SJSA1 (cell line): Measurements from ENCODE around the gene SSC4D. TPM values are rescaled to one million over a fixed set of nuclear protein-coding genes. Genes with fewer than 3 reads are reported as not detected.
"Not testable (repeated sequence)": the region's sequence is repeated elsewhere in the genome, so short reads cannot be mapped to it uniquely, and the experiment has no call there.

ENCODE experiments used
- DNase-seq, 2 experiments: peaks; one replicate each; pipeline ENCODE4 v3.0.0-alpha.2; 2015 to 2020; ENCODE audit warnings: low spot score in 2 of 2, low read depth in 1 of 2
- H3K27ac ChIP-seq: fragments of 250-450 bp; sonication (Bioruptor Pico); 2 replicates; pipeline ENCODE4 v1.5.1; 2020; ENCODE audit warnings: mild to moderate bottlenecking, moderate library complexity
- H3K27me3 ChIP-seq: fragments of 250-450 bp; sonication (Bioruptor Pico); replicated peaks from 2 replicates; pipeline ENCODE4 v1.5.1; 2020; ENCODE audit warnings: mild to moderate bottlenecking, moderate library complexity
- H3K36me3 ChIP-seq: fragments of 250-450 bp; sonication (Bioruptor Pico); 2 replicates; pipeline ENCODE4 v1.5.1; 2020; ENCODE audit warnings: mild to moderate bottlenecking
- H3K4me1 ChIP-seq: fragments of 250-450 bp; sonication (Bioruptor Pico); replicated peaks from 2 replicates; pipeline ENCODE4 v1.6.1; 2021; ENCODE audit warnings: mild to moderate bottlenecking
- H3K4me3 ChIP-seq: fragments of 250-450 bp; sonication (Bioruptor Pico); 2 replicates; pipeline ENCODE4 v1.5.1; 2020; ENCODE audit warnings: mild to moderate bottlenecking
- H3K9me3 ChIP-seq: fragments of 250-450 bp; sonication (Bioruptor Pico); replicated peaks from 2 replicates; pipeline ENCODE4 v1.5.1; 2020; ENCODE audit warnings: mild to moderate bottlenecking
- total RNA-seq: library from RNA; depleted of rRNA; stranded (reverse); fragments of >200 nt; shearing (Covaris generic); gene quantifications from 2 replicates; pipeline ENCODE4 v1.2.3, GENCODE V29; 2014

Gene SSC4D
- total RNA-seq, 1 experiment from 2014 or later = 0.34 TPM

GRCh38 chr7:76405738-76406137 is 3.8 kb downstream of the SSC4D start:
- no peaks in the 10 kb centered on the region for H3K9me3 ChIP-seq
- H3K4me3 ChIP-seq = no peak overlapping the region
- H3K4me1 ChIP-seq = no peaks in the 10 kb centered on the region
- no peak for DNase-seq
- H3K36me3 ChIP-seq = no peaks in the 10 kb centered on the region
- H3K27ac ChIP-seq = no peak overlapping the region
- H3K27me3 ChIP-seq = no peaks in the 10 kb centered on the region

DNA sequence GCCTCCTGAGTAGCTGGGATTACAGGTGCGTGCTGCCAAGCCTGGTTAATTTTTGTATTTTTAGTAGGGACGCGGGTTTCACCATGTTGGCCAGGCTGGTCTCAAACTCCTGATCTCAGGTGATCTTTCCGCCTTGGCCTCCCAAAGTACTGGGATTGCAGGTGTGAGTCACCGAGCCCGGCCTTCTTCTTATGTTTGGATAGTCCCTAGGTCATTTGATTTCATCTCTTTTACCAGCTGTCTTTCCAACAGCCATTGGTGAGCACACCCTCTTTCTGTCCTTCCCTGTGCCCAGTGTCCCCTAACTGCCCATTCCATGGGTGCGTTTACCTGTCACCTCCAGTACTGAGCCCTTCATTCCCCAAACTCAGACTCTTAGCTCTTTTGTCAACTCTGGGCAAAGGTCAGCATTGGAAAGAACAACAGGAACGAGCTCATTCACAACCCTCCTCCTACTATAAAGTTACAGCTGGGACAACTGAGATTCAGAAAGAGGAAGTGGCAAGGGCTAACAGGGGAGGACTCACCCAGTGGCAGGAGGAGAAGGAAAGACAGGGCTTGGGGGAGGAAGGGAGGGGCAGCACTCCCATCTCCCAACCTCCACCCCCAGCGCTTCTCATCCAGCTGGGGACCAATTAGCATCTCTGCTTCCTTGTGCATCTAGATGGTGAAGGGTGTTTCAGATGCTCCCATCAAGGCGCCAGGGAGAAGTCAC is 5.6 kb downstream of the SSC4D start:
- Histone ChIP-seq H3K4me3 (no peak overlapping the region), H3K4me1 (no peaks in the 10 kb centered on the region), H3K36me3 (no peaks in the 10 kb centered on the region), H3K27me3 (no peaks in the 10 kb centered on the region), H3K9me3 (no peaks in the 10 kb centered on the region), H3K27ac (no peak overlapping the region)
- no peak for DNase-seq

GRCh38 chr7:76403097-76403496 is 6.4 kb downstream of the SSC4D start:
- not testable (repeated sequence) for H3K36me3 ChIP-seq, DNase-seq, H3K4me1 ChIP-seq, H3K4me3 ChIP-seq, H3K9me3 ChIP-seq, H3K27me3 ChIP-seq, H3K27ac ChIP-seq

DNA sequence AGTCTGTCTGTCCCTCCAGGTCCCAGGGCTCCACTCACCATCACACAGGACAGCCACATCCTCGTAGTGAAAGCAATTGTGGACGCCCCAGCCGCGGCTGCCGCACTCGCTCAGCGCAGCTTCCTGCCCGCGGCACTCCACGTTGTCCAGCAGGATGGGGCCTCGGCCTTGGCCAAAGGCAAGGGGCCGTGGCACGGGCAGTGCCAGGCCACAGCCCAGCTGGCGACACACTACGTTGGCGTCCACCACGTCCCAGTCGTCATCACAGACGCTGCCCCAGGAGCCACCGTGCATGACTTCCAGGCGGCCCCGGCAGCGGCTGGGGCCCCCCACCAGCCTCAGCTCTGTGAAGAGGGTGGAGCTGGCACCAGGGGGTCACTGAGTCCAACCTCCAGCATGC is 9.2 kb downstream of the SSC4D start:
- H3K4me1 ChIP-seq = peaks cover 10% of the 10 kb centered on the region
- no peaks in the 10 kb centered on the region for H3K27me3 ChIP-seq
- H3K4me3 ChIP-seq = no peak overlapping the region
- H3K27ac ChIP-seq = no peak overlapping the region
- H3K36me3 ChIP-seq = no peaks in the 10 kb centered on the region
- H3K9me3 ChIP-seq = no peaks in the 10 kb centered on the region
- DNase-seq = no peak

DNA sequence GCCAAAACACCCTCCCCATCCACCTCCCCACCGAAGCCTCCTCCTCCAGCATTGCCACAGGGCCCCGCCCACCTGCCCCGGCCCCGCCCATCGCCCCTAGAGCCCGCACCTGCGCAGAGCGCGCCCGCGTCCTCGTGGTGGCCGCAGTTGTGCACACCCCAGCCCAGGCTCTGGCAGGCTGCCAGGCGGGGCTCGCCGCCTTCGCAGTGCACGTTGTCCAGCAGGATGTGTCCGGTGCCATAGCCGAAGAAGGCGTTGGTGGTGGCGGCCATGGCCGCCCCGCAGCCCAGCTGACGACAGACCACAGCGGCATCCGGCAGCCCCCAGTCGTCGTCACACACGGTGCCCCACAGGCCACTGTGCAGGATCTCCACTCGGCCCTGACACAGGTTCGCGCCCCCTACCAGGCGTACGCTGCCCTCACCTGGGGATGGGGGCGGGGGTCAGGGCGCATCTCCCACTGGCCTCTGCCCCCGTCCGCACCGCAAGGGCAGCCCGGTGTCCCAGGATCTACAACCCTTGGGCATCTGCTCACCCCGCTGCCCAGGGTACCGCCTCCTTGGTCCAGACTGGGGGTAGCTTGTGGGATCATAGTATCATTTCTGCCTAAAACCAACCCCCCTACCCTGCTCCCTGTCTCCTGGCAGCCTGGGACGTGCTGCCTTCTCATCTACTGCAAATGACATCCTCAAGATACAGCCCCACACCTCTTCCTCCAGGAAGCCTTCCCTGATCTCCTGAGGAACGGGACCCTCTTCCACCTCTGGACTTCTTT is 11.9 kb downstream of the SSC4D start:
- H3K27me3 ChIP-seq = no peaks in the 10 kb centered on the region
- H3K4me1 ChIP-seq = peaks cover 25% of the 10 kb centered on the region
- 0 out of 2 replicates have a peak, but pooled peaks cover 2% of the 10 kb centered on the region for H3K9me3 ChIP-seq
- H3K36me3 ChIP-seq = no peaks in the 10 kb centered on the region
- peak overlapping the region; percentile 23 for H3K4me3 ChIP-seq
- peak in 1 of 2 experiments; percentile 74 for DNase-seq
- H3K27ac ChIP-seq = no peak overlapping the region

DNA sequence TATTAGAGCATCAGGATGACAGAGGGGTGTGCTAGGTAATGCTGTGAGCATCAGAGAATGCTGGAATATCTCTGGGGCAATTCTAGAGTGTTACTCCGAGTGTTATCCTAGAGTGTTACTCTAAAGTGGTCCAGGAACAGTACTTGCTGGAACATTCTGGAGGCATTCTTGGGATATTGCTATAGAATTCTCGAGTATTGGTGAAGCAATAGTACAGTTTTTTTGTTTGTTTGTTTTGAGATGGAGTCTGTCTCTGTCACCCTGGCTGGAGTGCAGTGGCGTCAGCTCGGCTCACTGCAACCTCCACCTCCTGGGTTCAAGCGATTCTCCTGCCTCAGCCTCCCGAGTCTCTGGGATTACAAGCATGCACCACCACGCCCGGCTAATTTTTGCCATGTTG is 12.6 kb downstream of the SSC4D start:
- peaks cover 26% of the 10 kb centered on the region for H3K4me1 ChIP-seq
- H3K36me3 ChIP-seq = no peaks in the 10 kb centered on the region
- no peak overlapping the region for H3K4me3 ChIP-seq
- DNase-seq = no peak
- no peaks in the 10 kb centered on the region for H3K27me3 ChIP-seq
- no peak overlapping the region for H3K27ac ChIP-seq
- H3K9me3 ChIP-seq = 0 out of 2 replicates have a peak, but pooled peaks cover 2% of the 10 kb centered on the region

DNA sequence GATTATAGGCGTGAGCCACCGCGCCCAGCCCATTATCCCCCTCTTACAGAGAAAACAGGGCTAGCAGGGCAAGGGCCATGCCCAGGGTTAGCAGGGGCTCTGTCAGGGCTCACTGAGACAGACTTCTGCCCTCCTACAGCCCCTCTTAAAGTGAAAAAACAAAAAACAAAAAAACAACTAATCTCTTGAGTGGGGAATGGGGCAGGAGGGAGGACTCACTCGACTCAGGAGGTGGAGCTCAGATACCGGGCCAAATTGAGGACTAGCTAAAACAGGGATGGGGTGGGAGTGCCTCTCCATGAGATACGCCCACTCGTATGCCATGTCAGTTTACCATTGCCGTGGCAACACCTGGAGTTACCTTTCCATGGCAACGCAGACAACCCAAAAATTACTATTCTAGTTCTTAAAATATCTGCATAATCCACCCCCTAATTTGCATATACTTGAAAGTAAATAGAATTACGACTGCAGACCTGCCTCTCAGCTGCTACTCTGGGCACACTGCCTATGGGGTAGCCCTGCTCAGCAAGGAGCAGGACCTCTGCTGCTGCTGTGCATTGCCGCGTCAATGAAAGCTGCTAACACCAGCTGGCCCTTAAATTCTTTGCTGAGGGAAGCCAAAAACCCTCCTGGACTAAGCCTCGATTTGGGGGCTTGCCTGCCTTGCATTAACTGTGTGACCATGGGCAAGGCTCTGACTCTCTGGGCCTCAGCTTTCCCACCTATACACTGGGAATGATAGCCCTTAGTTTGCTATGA is 13.4 kb downstream of the SSC4D start:
- H3K4me3 ChIP-seq = no peak overlapping the region
- H3K27me3 ChIP-seq = no peaks in the 10 kb centered on the region
- 0 out of 2 replicates have a peak, but pooled peaks cover 2% of the 10 kb centered on the region for H3K9me3 ChIP-seq
- no peak for DNase-seq
- no peaks in the 10 kb centered on the region for H3K36me3 ChIP-seq
- peaks cover 26% of the 10 kb centered on the region for H3K4me1 ChIP-seq
- H3K27ac ChIP-seq = no peak overlapping the region

GRCh38 chr7:76395605-76395964 is 13.9 kb downstream of the SSC4D start:
- not testable (repeated sequence) for H3K27me3 ChIP-seq, H3K4me3 ChIP-seq, H3K27ac ChIP-seq, H3K9me3 ChIP-seq, H3K36me3 ChIP-seq, DNase-seq
- peaks cover 26% of the 10 kb centered on the region for H3K4me1 ChIP-seq

DNA sequence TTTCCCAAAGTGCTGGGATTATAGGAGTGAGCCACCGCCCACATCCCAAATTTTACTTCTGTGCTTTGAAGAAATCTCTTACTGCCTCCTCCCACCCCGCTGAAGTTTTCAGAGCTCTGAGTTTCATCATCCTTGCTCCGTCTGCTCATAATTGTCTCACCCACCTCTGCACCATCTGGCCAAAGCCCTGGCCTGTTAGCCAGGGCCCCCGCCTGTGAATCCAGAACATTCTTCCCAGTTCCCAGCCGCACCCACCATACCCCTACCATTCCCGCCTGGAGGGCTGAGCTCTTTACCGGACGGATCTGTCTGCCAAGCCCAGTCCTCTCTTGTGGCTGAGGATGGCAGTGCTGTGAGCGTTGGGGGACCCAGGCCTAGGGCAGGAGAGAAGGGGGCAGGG is 14.5 kb downstream of the SSC4D start:
- Histone ChIP-seq H3K4me3 (no peak overlapping the region), H3K27me3 (no peaks in the 10 kb centered on the region), H3K4me1 (peaks cover 26% of the 10 kb centered on the region), H3K27ac (no peak overlapping the region), H3K36me3 (no peaks in the 10 kb centered on the region), H3K9me3 (0 out of 2 replicates have a peak, but pooled peaks cover 2% of the 10 kb centered on the region)
- no peak for DNase-seq

- Histone ChIP-seq H3K9me3 (0 out of 2 replicates have a peak, but pooled peaks cover 2% of the 10 kb centered on the region), H3K27ac (peak overlapping the region; percentile 47; the same call in 1 of the 2 replicates), H3K4me1 (peaks cover 33% of the 10 kb centered on the region), H3K4me3 (peak overlapping the region; percentile 63), H3K36me3 (no peaks in the 10 kb centered on the region), H3K27me3 (no peaks in the 10 kb centered on the region)
- peak; percentile 88 to 94 for DNase-seq
Observed at GRCh38 chr7:76393116-76394031, 16.1 kb downstream of the SSC4D start.

DNA sequence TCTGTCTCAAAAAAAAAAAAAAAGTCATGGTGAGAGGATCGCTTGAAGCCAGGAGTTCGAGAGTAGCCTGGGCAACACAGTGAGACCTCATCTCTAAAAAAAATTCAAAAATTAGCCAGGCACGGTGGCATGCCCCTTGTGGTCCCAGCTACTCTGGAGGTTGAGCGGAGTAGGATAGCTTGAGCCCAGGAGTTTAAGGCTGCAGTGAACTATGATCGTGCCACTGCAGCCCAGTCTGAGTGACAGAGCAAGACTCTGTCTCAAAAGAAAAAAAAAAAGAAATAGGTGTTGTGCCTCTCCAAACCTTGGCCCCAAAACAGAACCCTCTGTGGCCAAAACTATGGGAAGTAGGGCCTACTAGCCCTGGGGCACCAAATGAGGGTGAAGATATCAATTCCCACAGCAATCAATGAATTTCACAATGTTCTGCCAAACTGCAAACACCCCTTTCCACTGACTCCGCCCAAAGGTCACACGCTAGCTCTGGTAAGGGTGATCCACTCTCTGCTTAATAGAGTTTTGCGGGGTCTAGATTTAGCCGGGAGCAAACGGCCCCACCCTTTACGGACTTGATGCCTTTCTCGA is 16.9 kb downstream of the SSC4D start:
- Histone ChIP-seq H3K36me3 (no peaks in the 10 kb centered on the region), H3K27ac (peak overlapping the region; percentile 47; the same call in 1 of the 2 replicates), H3K9me3 (0 out of 2 replicates have a peak, but pooled peaks cover 2% of the 10 kb centered on the region), H3K27me3 (no peaks in the 10 kb centered on the region), H3K4me3 (peak overlapping the region; percentile 63), H3K4me1 (peaks cover 32% of the 10 kb centered on the region)
- DNase-seq = no peak

DNA sequence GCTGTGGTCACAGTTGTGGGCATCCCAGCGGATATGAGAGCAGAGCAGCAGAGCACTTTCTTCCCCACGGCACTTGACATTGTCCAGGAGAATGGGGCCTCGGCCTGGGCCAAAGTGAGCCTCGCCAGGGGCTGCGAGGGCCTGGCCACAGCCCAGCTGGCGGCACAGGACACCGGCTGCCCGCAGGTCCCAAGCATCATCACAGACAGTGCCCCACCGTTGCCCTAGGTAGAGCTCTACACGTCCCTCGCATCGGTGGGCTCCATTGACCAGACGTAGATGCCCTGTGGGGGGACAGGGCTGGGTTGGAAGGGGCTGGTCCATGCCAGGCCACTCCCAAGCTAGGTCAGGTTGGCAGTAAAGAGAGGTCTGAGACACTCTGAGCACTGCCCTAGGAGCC is 19.4 kb downstream of the SSC4D start:
- H3K9me3 ChIP-seq = 0 out of 2 replicates have a peak, but pooled peaks cover 2% of the 10 kb centered on the region
- H3K4me1 ChIP-seq = peaks cover 23% of the 10 kb centered on the region
- H3K27ac ChIP-seq = no peak overlapping the region
- H3K36me3 ChIP-seq = no peaks in the 10 kb centered on the region
- H3K4me3 ChIP-seq = no peak overlapping the region
- no peaks in the 10 kb centered on the region for H3K27me3 ChIP-seq
- no peak for DNase-seq

DNA sequence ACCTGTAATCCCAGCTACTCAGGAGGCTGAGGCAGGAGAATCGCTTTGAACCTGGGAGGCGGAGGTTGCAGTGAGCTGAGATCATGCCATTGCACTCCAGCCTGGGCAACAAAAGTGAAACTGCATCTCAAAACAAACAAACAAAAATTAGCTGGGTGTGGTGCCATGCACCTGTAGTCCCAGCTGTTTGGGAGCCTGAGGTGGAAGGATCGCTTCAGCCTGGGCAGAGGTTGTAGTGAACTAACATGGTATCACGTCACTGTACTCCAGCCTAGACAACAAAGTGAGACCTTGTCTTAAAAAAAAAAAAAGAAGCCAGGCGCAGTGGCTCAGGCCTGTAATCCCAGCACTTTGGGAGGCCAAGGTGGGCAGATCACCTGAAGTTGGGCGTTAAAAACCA is 21.7 kb downstream of the SSC4D start:
- not testable (repeated sequence) for H3K4me3 ChIP-seq, H3K27ac ChIP-seq, DNase-seq, H3K9me3 ChIP-seq, H3K36me3 ChIP-seq, H3K27me3 ChIP-seq
- peaks cover 11% of the 10 kb centered on the region for H3K4me1 ChIP-seq
